NOMO-1 treated with dmso at 0.1 percent for 144 hours (cell line): Measurements from ENCODE around the gene KIF3A.

ENCODE experiments used
- DNase-seq: peaks from one replicate; lab custom pipeline; 2025; ENCODE audit not compliant: unreplicated experiment; lab: John Stamatoyannopoulos, UW

Gene KIF3A

DNA sequence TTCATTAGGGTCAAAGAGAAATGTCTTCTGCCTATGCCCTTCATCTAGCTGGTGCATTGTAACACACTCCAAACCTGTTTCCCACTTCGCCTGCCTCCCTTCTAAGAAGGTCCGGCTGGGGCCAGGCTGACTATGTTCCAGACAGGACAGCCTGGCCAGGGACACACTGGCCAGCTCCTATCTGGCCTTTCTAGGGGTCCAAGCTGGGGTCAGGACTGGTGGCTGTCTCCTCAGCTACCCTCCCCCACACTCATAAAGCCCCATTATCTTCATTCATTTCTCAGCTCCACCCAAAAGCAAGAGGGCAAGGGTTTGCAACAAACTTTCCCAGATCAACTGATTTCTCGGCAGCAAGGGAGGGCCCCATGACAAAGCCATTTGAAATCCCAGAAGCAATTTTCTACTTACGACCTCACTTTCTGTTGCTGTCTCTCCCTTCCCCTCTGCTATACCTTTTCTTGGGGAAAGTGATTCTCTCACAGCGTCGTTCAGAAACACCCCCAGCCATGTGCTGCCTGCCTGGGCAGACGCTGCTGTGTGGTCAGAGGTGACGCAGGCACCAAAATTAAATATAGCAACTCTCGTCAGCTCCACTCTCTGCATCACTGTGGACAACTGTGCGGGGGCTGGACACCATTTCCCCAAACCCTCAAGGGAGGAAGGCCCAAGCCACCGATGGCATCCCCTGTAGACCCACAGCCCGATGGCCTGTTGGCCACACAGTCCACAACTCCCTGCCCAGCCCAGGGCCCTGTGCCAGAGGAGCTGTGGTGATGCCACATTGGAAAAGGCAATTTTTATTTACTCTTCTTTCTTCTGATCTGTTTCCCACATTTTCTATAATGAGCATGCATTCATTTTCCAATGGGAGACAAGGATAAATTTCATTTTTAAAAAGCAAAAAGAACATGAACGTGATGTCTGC lies 73.3 kb downstream of the KIF3A start:
- DNase-seq = no peak

GRCh38 chr5:132662925-132663770 lies 74.2 kb downstream of the KIF3A start:
- no peak for DNase-seq

DNA sequence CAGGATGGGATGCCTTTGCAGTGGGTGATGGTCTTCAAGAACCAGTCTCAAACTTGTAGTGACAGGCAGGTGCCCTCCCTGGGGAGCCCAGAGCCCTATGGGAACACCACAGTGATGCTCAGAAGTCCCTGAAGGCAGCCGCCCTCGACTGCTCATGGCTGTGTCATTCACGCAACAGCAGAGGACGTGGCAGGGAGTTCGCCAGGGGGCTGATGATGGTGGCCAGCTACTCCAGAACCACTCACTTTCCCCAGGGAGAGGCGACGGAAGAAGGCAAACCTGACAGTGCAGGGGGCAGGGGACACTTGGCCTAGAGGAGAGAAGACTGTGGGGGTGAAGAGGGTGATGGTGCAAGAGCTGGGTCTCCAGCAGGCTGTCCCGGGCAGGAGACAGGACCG lies 75.3 kb downstream of the KIF3A start:
- no peak for DNase-seq

DNA sequence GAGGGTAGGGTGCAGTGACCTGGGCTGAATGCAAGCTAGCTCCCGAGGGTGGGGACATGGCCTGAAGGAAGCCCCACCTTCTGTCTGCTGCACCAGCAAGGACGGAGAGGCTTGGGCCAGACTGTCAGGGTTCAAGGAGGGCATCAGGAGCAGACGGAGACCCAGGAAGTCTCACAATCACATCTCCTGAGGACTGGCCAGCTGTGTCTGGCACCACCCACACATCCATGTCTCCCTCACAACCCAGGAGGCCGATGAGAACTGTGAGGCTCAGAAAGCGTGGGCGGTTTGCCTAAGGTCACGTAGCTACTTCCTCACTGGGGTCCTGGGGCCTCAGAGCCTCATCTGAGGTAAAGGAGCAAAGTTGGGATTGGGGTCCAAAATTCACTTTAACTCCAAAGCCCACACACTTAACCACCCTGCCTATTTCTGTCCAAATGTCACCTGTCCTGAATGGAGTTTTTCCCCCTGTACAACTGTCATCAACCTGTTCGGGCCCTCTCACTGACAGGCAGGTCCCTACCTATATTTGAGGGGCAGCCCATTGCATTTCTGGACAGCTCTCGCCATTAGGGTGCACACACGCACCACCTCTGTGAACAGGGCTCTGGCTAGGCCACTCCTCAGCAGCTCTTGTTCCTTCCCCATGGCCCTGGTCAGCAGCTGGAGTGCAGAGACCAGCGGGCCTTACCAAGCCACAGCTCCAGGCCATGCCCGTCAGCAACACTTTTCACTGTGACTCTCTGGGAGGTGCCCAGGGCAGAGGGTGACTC lies 75.9 kb downstream of the KIF3A start:
- DNase-seq = no peak

- DNase-seq = no peak
These were observed 77.5 kb downstream of the KIF3A start for GRCh38 chr5:132659598-132660493.

DNA sequence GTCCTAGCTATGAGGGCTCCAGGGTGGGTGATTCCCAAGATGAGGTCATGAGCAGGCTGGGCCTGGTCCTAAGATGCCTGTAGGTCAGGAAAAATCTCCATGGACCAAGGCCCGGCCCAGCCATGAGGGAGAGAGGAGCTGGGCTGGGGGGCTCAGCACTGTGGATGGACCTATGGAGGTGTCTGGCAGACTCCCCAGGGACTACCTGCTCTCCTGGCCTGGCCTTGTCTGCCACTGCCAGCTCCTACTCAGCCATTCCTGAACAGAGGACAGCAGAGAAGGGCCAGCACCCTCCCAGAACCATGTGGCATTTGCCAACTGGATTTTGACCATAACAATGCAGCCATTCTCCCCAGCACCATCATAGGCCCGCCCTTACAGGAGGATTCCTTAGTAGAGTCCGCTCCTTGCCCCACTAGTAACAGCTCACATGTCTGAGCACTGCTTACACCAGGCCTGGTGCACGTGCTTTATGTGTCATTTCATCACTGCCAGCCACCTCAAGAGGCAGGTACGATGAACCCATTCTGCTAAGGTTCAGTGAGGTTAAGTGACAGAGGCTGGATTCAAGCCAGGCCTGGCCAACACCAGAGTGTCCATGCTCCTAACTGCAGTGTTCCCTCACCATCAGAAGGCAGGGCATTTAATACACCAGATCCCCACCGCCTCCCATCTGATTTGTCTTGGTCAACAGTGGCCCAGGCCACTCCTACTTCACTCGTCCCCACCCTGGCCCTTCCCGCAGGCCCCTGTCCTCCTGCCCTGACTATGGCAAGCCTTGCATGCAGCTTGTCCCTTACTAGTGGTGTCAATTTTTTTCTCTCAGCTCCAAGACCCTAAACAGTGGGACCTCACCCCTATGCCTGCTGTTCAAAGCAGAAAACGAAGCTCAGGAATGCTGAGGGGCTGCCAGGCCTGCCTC lies 78.7 kb downstream of the KIF3A start:
- no peak for DNase-seq

DNA sequence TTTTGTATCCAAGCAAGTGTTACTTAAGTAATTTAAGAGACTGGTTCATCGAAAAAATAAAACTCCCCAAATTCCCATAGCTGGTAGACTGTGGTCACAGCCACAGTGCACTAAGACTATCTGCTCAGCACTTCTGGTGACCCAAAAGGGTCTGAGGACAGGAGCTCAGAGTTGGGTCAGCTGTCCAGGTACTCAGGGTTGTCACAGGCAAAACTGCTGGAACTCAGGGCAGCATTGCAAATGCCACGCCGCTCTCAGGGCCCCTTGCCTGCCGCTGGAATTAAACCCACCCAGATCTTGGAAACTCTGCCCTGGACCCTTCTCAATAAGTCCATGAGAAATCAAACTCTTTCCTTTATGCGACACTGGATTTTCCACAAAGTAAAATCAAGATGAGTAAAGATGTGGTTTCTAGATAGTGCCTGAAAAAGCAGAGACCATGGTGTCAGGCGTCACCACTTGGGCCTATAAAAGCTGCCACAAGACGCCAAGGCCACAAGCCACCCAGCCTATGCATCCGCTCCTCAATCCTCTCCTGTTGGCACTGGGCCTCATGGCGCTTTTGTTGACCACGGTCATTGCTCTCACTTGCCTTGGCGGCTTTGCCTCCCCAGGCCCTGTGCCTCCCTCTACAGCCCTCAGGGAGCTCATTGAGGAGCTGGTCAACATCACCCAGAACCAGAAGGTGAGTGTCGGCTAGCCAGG lies 79.5 kb downstream of the KIF3A start, which contains the start of gene IL13:
Gene IL13, plus strand, starts transcription at position 498 of the 705 bp plus-strand sequence. Its CDS starts 14 bp downstream, at position 512.
- no peak for DNase-seq

- DNase-seq = no peak
These were observed 80.5 kb downstream of the KIF3A start for GRCh38 chr5:132656774-132657355.

DNA sequence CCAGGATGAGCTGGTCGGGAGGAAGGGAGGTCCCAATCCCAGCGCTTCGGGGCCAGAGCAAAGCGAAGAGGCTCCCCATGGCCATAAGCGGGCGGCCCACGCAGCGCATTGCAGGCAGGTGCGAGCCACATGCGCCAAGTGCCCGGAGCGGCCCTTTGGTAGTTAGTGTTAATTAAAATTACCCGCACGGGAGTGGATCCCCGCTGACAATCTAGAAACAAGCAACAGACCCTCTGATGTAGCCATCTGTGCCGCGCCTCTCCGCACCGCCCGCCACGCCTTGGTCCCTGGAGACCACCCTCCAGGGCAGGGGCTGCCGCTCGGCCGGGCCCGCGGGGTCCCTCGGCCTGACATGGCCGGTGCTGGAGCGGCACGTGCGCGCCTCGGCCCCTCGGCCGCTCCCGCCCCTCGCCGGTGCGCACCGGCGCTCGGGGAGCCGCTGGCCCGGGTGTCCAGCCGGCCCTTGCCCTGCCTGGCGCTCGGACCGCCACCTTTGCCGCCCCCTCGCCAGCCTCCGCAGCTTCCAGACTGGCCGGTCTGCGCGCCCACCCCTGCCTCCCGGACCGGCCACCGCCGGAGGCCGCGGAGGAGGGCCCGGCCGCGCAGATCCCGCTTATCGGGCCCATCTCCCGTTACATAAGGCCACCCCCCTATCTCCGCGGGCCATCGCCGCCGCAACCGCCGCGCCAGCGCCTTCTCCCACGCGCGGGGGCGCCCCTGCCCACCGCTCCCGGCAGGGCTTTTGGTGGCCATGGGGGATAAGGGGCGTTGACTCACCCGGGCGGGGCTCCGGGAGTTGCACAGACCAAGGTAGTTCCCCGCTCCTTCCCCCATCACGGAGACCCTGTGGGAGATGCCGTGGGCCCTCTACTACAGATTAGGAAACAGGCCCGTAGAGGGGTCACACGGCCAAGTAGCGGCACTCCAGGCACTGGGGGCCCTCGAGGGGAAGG lies 81.2 kb downstream of the KIF3A start:
- DNase-seq = no peak

- no peak for DNase-seq
These were observed 83.6 kb downstream of the KIF3A start for GRCh38 chr5:132653716-132654115.

DNA sequence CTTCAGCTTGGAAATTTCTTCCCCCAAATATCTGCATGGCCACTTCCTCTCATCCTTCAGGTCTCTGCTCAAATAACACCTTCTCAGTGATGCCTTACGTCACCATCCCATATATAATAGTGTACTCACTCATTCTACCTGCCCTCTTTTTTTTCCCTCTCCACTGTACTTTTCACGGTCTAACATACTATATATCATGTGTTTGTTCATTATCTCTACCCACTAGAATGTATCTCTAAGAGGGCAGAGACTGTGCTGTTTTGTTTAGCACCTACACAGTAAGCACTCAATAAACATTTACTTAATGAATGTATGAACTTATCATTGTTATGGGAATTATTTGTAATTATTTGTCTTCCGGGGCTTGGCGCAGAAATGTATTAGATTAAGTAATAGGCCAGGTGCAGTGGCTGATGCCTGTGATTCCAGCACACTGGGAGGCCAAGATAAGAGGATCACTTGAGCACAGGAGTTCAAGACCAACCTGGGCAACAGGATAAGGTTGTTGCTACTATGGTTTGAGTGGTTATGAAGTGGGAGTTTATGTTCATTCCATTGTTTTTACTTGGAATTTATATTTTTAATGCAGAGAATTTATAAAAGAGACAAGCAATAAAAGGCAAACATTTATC lies 85.4 kb downstream of the KIF3A start:
- no peak for DNase-seq

GRCh38 chr5:132648355-132648754 lies 89.0 kb downstream of the KIF3A start:
- no peak for DNase-seq

DNA sequence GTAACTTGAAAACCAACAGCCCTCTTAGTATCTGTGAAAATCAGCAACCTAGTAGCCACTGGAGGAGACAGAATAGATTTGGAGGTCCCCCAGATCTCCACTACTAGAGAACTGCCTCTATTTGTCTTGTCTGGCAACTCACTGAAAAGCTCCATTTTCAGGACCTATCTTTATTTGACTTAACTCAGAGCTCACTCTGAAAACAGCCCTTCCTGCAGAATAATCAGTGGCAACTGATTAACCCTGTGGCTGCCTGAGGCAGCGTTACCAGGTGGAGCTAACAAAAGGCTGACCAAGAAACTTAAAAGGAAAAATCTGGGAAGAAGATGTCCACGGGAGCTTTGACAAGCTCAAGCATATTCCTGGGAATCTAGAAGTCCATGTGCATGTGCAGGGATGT lies 89.9 kb downstream of the KIF3A start:
- no peak for DNase-seq

DNA sequence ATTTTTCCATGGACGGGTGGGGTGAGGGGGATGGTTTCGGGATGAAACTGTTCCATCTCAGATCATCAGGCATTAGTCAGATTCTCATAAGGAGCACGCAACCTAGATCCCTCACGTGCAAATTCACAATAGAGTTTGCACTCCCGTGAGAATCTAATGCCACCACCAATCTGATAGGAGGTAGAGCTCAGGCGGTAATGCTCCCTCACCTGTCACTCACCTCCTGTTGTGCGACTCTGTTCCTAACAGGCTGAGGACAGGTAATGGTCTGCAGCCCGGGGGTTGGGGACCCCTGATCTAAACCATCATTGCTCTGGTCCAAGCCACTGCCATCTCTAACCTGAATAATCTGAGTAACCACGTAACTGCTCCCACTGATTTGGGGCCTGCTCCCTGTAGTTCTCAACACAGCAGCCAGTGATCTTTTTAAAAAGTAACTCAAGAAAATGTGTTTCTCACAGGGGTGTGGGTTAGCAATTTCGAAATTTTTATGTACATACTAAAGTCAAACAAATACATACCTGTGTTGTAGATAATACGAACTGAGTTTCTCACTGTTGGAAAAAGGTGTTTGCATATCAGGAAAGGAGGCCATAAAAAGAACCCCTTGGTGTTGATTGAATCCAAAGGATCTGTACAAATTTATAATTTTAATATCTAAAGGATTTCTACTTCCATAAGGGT lies 90.6 kb downstream of the KIF3A start:
- DNase-seq = no peak

DNA sequence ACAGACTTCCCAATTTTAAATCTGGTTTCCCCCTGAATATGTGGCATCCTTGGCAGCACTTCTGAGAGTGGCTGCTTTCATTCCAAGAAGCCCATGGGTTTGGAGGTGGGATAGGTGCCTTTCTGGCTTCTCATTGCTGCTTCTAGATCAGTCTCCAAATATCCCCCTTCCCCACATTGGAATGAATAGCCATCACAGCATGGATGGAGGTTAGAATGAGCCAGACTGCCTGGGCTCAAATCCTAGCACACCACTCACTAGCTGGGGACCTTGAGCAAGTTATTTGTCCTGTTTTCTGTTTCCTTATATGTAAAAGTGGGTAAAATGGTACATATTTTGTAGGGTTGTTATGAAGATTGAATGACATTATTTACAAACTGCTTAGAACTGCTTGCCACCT lies 93.2 kb downstream of the KIF3A start:
- DNase-seq = no peak
